Endothelial cell of umbilical vein (primary cell): Measurements from ENCODE around the gene ANP32B. TPM values are rescaled to one million over a fixed set of nuclear protein-coding genes. Genes with fewer than 3 reads are reported as not detected.

Experiments
- BruUV-seq: library from RNA; stranded (reverse); fragments of 400-500 nt; replicated peaks from 2 replicates; lab custom pipeline; 2021; lab: Mats Ljungman, UMichigan
- CTCF ChIA-PET: fragments of 300-600, 350-600 bp; sonication (Branson Sonifier 250); formaldehyde crosslinking; loops from one replicate; lab custom pipeline; 2021; ENCODE audit warnings: antibody characterized with exemption, inconsistent platforms; lab: Charles Lee
- POLR2A ChIA-PET: fragments of 300-600, 350-600 bp; sonication (Branson Sonifier 250); formaldehyde crosslinking; loops from one replicate; lab custom pipeline; 2021; ENCODE audit warnings: antibody characterized with exemption, inconsistent platforms; lab: Charles Lee
- DNase-seq: peaks from one replicate; pipeline ENCODE4 v3.0.0-alpha.2; 2011; ENCODE audit warnings: low read depth, low spot score
- FAIRE-seq: peaks from 2 replicates; lab custom pipeline; 2011; peaks lifted over from hg19 to GRCh38; lab: Jason Lieb, UNC
- H2AFZ ChIP-seq: 2 replicates; pipeline ENCODE4 v1.6.0; 2012; ENCODE audit warnings: low read depth, low read length, control low read depth, inconsistent platforms
- H3K27ac ChIP-seq: 2 replicates; pipeline ENCODE4 v1.5.1; 2011; ENCODE audit warnings: low read depth, mild to moderate bottlenecking, control low read depth, low read length, moderate library complexity; ENCODE audit not compliant: insufficient read depth
- H3K27me3 ChIP-seq, 2 experiments: 2 replicates each; pipeline versions ENCODE4 v1.6.0 to v1.6.1; 2011; ENCODE audit warnings: low read length in 2 of 2, mixed read lengths in 1 of 2; ENCODE audit not compliant: control insufficient read depth in 2 of 2, insufficient read depth in 2 of 2
- H3K36me3 ChIP-seq, 2 experiments: 2 replicates in 1 of 2; 3 replicates in 1 of 2; pipeline ENCODE4 v1.5.1; 2011; ENCODE audit warnings: low read length in 2 of 2, mild to moderate bottlenecking in 1 of 2, moderate library complexity in 1 of 2; ENCODE audit not compliant: control insufficient read depth in 2 of 2, insufficient read depth in 2 of 2; ENCODE audit errors: extremely low read depth in 1 of 2
- H3K4me1 ChIP-seq: 3 replicates; pipeline ENCODE4 v1.5.1; 2011; ENCODE audit warnings: mild to moderate bottlenecking, low read length; ENCODE audit not compliant: control insufficient read depth, insufficient read depth; ENCODE audit errors: extremely low read depth
- H3K4me2 ChIP-seq: 2 replicates; pipeline ENCODE4 v1.6.1; 2011; ENCODE audit warnings: low read length, control low read depth, mixed read lengths; ENCODE audit not compliant: insufficient read depth
- H3K4me3 ChIP-seq, 3 experiments: fragments of 200-600 bp in 1 of 3; sonication (generic), shearing (Covaris generic) in 1 of 3; replicated peaks in 1 of 3; 2 replicates each; pipeline ENCODE4 v1.5.1; 2011 to 2016; ENCODE audit warnings: control low read depth in 3 of 3, low read length in 3 of 3, mild to moderate bottlenecking in 2 of 3, inconsistent platforms in 1 of 3, low read depth in 1 of 3, moderate library complexity in 1 of 3; ENCODE audit not compliant: insufficient read depth in 1 of 3
- H3K79me2 ChIP-seq: 2 replicates; pipeline ENCODE4 v1.6.0; 2012; ENCODE audit warnings: low read length, inconsistent platforms; ENCODE audit not compliant: control insufficient read depth, insufficient read depth
- H3K9ac ChIP-seq: replicated peaks from 2 replicates; pipeline ENCODE3; 2011; ENCODE audit warnings: low read length, control low read depth; ENCODE audit not compliant: insufficient read depth; ENCODE audit errors: extremely low read depth
- H3K9me1 ChIP-seq: replicated peaks from 3 replicates; pipeline ENCODE4 v1.6.0; 2011; ENCODE audit warnings: mild to moderate bottlenecking, low read length; ENCODE audit not compliant: control insufficient read depth, insufficient read depth; ENCODE audit errors: extremely low read depth
- H3K9me3 ChIP-seq: replicated peaks from 2 replicates; pipeline ENCODE4 v1.5.1; 2012; ENCODE audit warnings: low read length, inconsistent platforms; ENCODE audit not compliant: control insufficient read depth, insufficient read depth
- H4K20me1 ChIP-seq: replicated peaks from 2 replicates; pipeline ENCODE3; 2011; ENCODE audit warnings: mild to moderate bottlenecking, low read length; ENCODE audit not compliant: control insufficient read depth, insufficient read depth; ENCODE audit errors: extremely low read depth
- EZH2 ChIP-seq: IDR thresholded peaks from 2 replicates; pipeline ENCODE4 v1.6.1; 2012; ENCODE audit warnings: borderline replicate concordance, low read depth, mild to moderate bottlenecking, moderate library complexity, low read length, inconsistent platforms; ENCODE audit not compliant: severe bottlenecking
- GATA2 ChIP-seq: IDR thresholded peaks from 2 replicates; pipeline ENCODE4 v1.7.0; 2011; ENCODE audit warnings: low read depth, mild to moderate bottlenecking, moderate library complexity, mixed read lengths, low read length; ENCODE audit not compliant: insufficient read length, insufficient read depth
- JUN ChIP-seq: IDR thresholded peaks from 2 replicates; pipeline ENCODE4 v1.6.1; 2011; ENCODE audit warnings: borderline replicate concordance, low read depth; ENCODE audit not compliant: insufficient read length, insufficient read depth
- MYC ChIP-seq: IDR thresholded peaks from one replicate; pipeline ENCODE4 v1.6.1; 2011; ENCODE audit warnings: mild to moderate bottlenecking, low read depth, low read length
- POLR2A ChIP-seq: IDR thresholded peaks from 2 replicates; pipeline ENCODE4 v1.6.1; 2012; ENCODE audit warnings: low read depth, mild to moderate bottlenecking, control low read depth, low read length
- POLR2AphosphoS5 ChIP-seq: IDR thresholded peaks from 2 replicates; pipeline ENCODE4 v1.6.1; 2012; ENCODE audit warnings: low read depth, mild to moderate bottlenecking, control low read depth, low read length, moderate library complexity; ENCODE audit not compliant: insufficient read depth
- dilution Hi-C: fragments of 300-500 bp; cut with MboI; formaldehyde crosslinking; loops from one replicate; pipeline ENCODE4 v1.15.0; 2019; ENCODE audit warnings: low sequenced_read_pairs; ENCODE audit not compliant: extremely low pct_ligation_motif_present
- intact Hi-C: fragments of 100-400 bp; cut with micrococcal nuclease; formaldehyde crosslinking; loops from one replicate; pipeline ENCODE4 v1.10.0; 2022
- polyA plus RNA-seq, 4 experiments: library from polyadenylated mRNA; depleted of rRNA in 3 of 4; stranded (reverse) in 3 of 4; unstranded in 1 of 4; fragments of >200 nt; gene quantifications; 2 replicates each; pipeline versions ENCODE4 v1.2.1 to v1.2.3, GENCODE V29; 2011 to 2012; ENCODE audit warnings: missing spikeins in 1 of 4
- total RNA-seq: library from RNA; stranded (reverse); gene quantifications from 2 replicates; pipeline ENCODE4 v1.2.3, GENCODE V29; 2021
- TF ChIP-seq, protein P1 (sequence below), 2 donors: IDR thresholded peaks; 1 replicate in 1 of 2; 2 replicates in 1 of 2; pipeline ENCODE4 v1.5.1; 2011; ENCODE audit warnings: low read length in 2 of 2, mild to moderate bottlenecking in 2 of 2, moderate library complexity in 2 of 2, control low read depth in 1 of 2, inconsistent platforms in 1 of 2, low read depth in 1 of 2; ENCODE audit not compliant: insufficient read depth in 1 of 2; ENCODE audit errors: extremely low read depth in 1 of 2

ANP32B gene
- total and polyA plus RNA-seq, 2 donors (not counting 3 experiments of a cell fraction or from before 2014, with no cell fraction given), result 13.9 to 173 TPM

- no peaks in the 10 kb centered on the region for H3K9me3 ChIP-seq
- BruUV-seq, result no TSS peak
- dilution Hi-C loops, result no loop called here
These were observed 26.3 kb downstream of the ANP32B start for GRCh38 chr9:98009437-98009836.

More at GRCh38 chr9:98009437-98009836, 26.3 kb downstream of the ANP32B start:
- H3K9me1 ChIP-seq, result no peaks in the 10 kb centered on the region
- peak overlapping the region in 1 of 3 experiments; percentile 19 for H3K4me3 ChIP-seq
- no peaks in the 10 kb centered on the region for H4K20me1 ChIP-seq
- no peak overlapping the region for H2AFZ ChIP-seq
- CTCF ChIA-PET, result no interaction called here
- TF ChIP-seq EZH2 (no peak), POLR2A (no peak), MYC (no peak), GATA2 (no peak), JUN (no peak), POLR2AphosphoS5 (no peak)
- TF ChIP-seq, protein P1, sequence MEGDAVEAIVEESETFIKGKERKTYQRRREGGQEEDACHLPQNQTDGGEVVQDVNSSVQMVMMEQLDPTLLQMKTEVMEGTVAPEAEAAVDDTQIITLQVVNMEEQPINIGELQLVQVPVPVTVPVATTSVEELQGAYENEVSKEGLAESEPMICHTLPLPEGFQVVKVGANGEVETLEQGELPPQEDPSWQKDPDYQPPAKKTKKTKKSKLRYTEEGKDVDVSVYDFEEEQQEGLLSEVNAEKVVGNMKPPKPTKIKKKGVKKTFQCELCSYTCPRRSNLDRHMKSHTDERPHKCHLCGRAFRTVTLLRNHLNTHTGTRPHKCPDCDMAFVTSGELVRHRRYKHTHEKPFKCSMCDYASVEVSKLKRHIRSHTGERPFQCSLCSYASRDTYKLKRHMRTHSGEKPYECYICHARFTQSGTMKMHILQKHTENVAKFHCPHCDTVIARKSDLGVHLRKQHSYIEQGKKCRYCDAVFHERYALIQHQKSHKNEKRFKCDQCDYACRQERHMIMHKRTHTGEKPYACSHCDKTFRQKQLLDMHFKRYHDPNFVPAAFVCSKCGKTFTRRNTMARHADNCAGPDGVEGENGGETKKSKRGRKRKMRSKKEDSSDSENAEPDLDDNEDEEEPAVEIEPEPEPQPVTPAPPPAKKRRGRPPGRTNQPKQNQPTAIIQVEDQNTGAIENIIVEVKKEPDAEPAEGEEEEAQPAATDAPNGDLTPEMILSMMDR (IDR thresholded peaks at IDR 0.05; ENCODE audit: extremely low read depth in 1 of 2, insufficient read depth in 1 of 2, low read depth in 1 of 2, low read length in 2 of 2), result no peak
- H3K27me3 ChIP-seq, result no peaks in the 10 kb centered on the region
- FAIRE-seq (no peak), DNase-seq (no peak)
- intact Hi-C loops, result no loop called here
- H3K27ac ChIP-seq, result peak overlapping the region; percentile 71
- peaks cover 49% of the 10 kb centered on the region for H3K79me2 ChIP-seq
- peaks cover 42% of the 10 kb centered on the region for H3K4me1 ChIP-seq
- no peak overlapping the region for H3K9ac ChIP-seq
- POLR2A ChIA-PET, result no interaction called here
- peak overlapping the region; percentile 61 for H3K4me2 ChIP-seq
- H3K36me3 ChIP-seq, result peaks cover 15 to 23% of the 10 kb centered on the region in 2 experiments
